H9 (cell line): ENCODE results near the gene PLD5. TPM values are rescaled to one million over a fixed set of nuclear protein-coding genes. Genes with fewer than 3 reads are reported as not detected.

Experiments
- DNase-seq: peaks from one replicate; pipeline ENCODE4 v3.0.0-alpha.2; 2017
- H2AFZ ChIP-seq: one replicate; pipeline ENCODE4 v1.6.1; 2013; ENCODE audit warnings: mild to moderate bottlenecking, low read length, control low read depth, moderate library complexity
- H2AK5ac ChIP-seq: 2 replicates; pipeline ENCODE4 v1.6.1; 2013; ENCODE audit warnings: low read length, control low read depth, mixed read lengths; ENCODE audit not compliant: insufficient read length
- H2BK120ac ChIP-seq: one replicate; pipeline ENCODE4 v1.6.1; 2013; ENCODE audit warnings: low read depth, mild to moderate bottlenecking, low read length, control low read depth, inconsistent platforms; ENCODE audit not compliant: poor library complexity, severe bottlenecking
- H2BK12ac ChIP-seq: 2 replicates; pipeline ENCODE4 v1.6.1; 2013; ENCODE audit warnings: low read length, control low read depth, mixed read lengths, low read depth; ENCODE audit not compliant: insufficient read length
- H2BK15ac ChIP-seq: 2 replicates; pipeline ENCODE4 v1.6.1; 2013; ENCODE audit warnings: low read depth, low read length, control low read depth
- H2BK20ac ChIP-seq: one replicate; pipeline ENCODE4 v1.6.1; 2013; ENCODE audit warnings: low read depth, mild to moderate bottlenecking, low read length, control low read depth, inconsistent platforms; ENCODE audit not compliant: poor library complexity, severe bottlenecking
- H2BK5ac ChIP-seq: 2 replicates; pipeline ENCODE4 v1.6.1; 2013; ENCODE audit warnings: low read length, control low read depth, mixed read lengths; ENCODE audit not compliant: insufficient read length
- H3K14ac ChIP-seq: 2 replicates; pipeline ENCODE4 v1.6.1; 2013; ENCODE audit warnings: low read length, control low read depth; ENCODE audit not compliant: insufficient read depth
- H3K18ac ChIP-seq: 2 replicates; pipeline ENCODE4 v1.6.1; 2013; ENCODE audit warnings: low read depth, mild to moderate bottlenecking, mixed read lengths, low read length, control low read depth; ENCODE audit not compliant: insufficient read length
- H3K23ac ChIP-seq: 2 replicates; pipeline ENCODE4 v1.6.1; 2013; ENCODE audit warnings: low read length, control low read depth, mixed read lengths, low read depth; ENCODE audit not compliant: insufficient read length
- H3K23me2 ChIP-seq: 2 replicates; pipeline ENCODE4 v1.6.1; 2013; ENCODE audit warnings: low read depth, mild to moderate bottlenecking, mixed read lengths, low read length, control low read depth; ENCODE audit not compliant: insufficient read length, poor library complexity, severe bottlenecking
- H3K27ac ChIP-seq: 2 replicates; pipeline ENCODE4 v1.5.1; 2013; ENCODE audit warnings: low read length, control low read depth, mixed read lengths, low read depth; ENCODE audit not compliant: insufficient read length
- H3K27me3 ChIP-seq: 2 replicates; pipeline ENCODE4 v1.6.1; 2013; ENCODE audit warnings: low read length, control low read depth, inconsistent platforms; ENCODE audit not compliant: insufficient read depth
- H3K4ac ChIP-seq: 2 replicates; pipeline ENCODE4 v1.6.1; 2013; ENCODE audit warnings: low read depth, mild to moderate bottlenecking, control low read depth, inconsistent platforms, low read length, moderate library complexity
- H3K4me1 ChIP-seq: 2 replicates; pipeline ENCODE4 v1.6.1; 2013; ENCODE audit warnings: low read length, control low read depth, inconsistent platforms; ENCODE audit not compliant: insufficient read depth
- H3K4me2 ChIP-seq: 2 replicates; pipeline ENCODE4 v1.6.1; 2013; ENCODE audit warnings: low read length, control low read depth, mixed read lengths; ENCODE audit not compliant: insufficient read length, insufficient read depth
- H3K56ac ChIP-seq: 2 replicates; pipeline ENCODE4 v1.6.1; 2013; ENCODE audit warnings: low read depth, mild to moderate bottlenecking, mixed read lengths, low read length, control low read depth; ENCODE audit not compliant: insufficient read length
- H3K79me1 ChIP-seq: 2 replicates; pipeline ENCODE4 v1.6.1; 2013; ENCODE audit warnings: low read depth, mild to moderate bottlenecking, moderate library complexity, low read length, control low read depth, inconsistent platforms; ENCODE audit not compliant: insufficient read depth, poor library complexity, severe bottlenecking
- H3K79me2 ChIP-seq: 2 replicates; pipeline ENCODE4 v1.6.1; 2013; ENCODE audit warnings: low read length, control low read depth, inconsistent platforms; ENCODE audit not compliant: insufficient read depth
- H3K9ac ChIP-seq: 2 replicates; pipeline ENCODE4 v1.6.1; 2013; ENCODE audit warnings: low read length, control low read depth, mixed read lengths; ENCODE audit not compliant: insufficient read length; ENCODE audit errors: extremely low read depth
- H3K9me3 ChIP-seq: one replicate; pipeline ENCODE4 v1.6.1; 2013; ENCODE audit warnings: low read depth, low read length, inconsistent platforms; ENCODE audit not compliant: control insufficient read depth
- H3T11ph ChIP-seq: one replicate; pipeline ENCODE4 v1.6.1; 2013; ENCODE audit warnings: mild to moderate bottlenecking, low read length, control low read depth, inconsistent platforms
- H4K20me1 ChIP-seq: one replicate; pipeline ENCODE4 v1.6.1; 2013; ENCODE audit not compliant: control insufficient read depth, insufficient read length, insufficient read depth
- H4K5ac ChIP-seq: 2 replicates; pipeline ENCODE4 v1.6.1; 2013; ENCODE audit warnings: low read depth, mild to moderate bottlenecking, mixed read lengths, low read length, control low read depth; ENCODE audit not compliant: insufficient read length
- H4K8ac ChIP-seq: replicated peaks from 2 replicates; pipeline ENCODE4 v1.6.1; 2013; ENCODE audit warnings: low read length, control low read depth, mixed read lengths, low read depth; ENCODE audit not compliant: insufficient read length
- H4K91ac ChIP-seq: 2 replicates; pipeline ENCODE4 v1.6.1; 2013; ENCODE audit warnings: low read depth, mild to moderate bottlenecking, moderate library complexity, mixed read lengths, low read length, control low read depth; ENCODE audit not compliant: insufficient read length
- H3K27ac Mint-ChIP-seq, 3 experiments: 2 replicates in 2 of 3; 3 replicates in 1 of 3; pipeline ENCODE4 v1.8.0; 2020 to 2021; ENCODE audit warnings: mixed read lengths in 3 of 3, mild to moderate bottlenecking in 1 of 3, moderate library complexity in 1 of 3
- H3K27me3 Mint-ChIP-seq: 2 replicates; pipeline ENCODE4 v1.8.0; 2021; ENCODE audit warnings: low read depth, mild to moderate bottlenecking, moderate library complexity, mixed read lengths
- H3K36me3 Mint-ChIP-seq, 3 experiments: 2 replicates in 2 of 3; 3 replicates in 1 of 3; pipeline ENCODE4 v1.8.0; 2020 to 2021; ENCODE audit warnings: low read depth in 3 of 3, mixed read lengths in 3 of 3; ENCODE audit not compliant: insufficient read depth in 1 of 3
- H3K4me1 Mint-ChIP-seq, 2 experiments: 2 replicates each; pipeline ENCODE4 v1.8.0; 2020; ENCODE audit warnings: mixed read lengths in 2 of 2
- H3K4me3 Mint-ChIP-seq, 2 experiments: 2 replicates in 1 of 2; 3 replicates in 1 of 2; pipeline ENCODE4 v1.8.0; 2020 to 2021; ENCODE audit warnings: mild to moderate bottlenecking in 2 of 2, mixed read lengths in 2 of 2, moderate library complexity in 1 of 2
- H3K9me3 Mint-ChIP-seq, 2 experiments: 2 replicates in 1 of 2; 3 replicates in 1 of 2; pipeline ENCODE4 v1.8.0; 2020; ENCODE audit warnings: mild to moderate bottlenecking in 2 of 2, mixed read lengths in 2 of 2, moderate library complexity in 1 of 2
- CTCF ChIP-seq: fragments of 200-600 bp; sonication (generic); conservative IDR thresholded peaks from 3 replicates; pipeline ENCODE4 v1.8.0; 2021; ENCODE audit warnings: antibody characterized with exemption, mild to moderate bottlenecking
- WGBS: extraction: QIAGEN DNeasy Blood & Tissue Kit; methylation state at CpG from one replicate; pipeline ENCODE4 v1.1.7; 2013; ENCODE audit warnings: missing lambda C conversion rate, low lambda C conversion rate, mixed read lengths; ENCODE audit not compliant: insufficient read length; ENCODE audit errors: extremely low coverage; 5-methylcytosine and 5-hydroxymethylcytosine counted together
- total RNA-seq: library from RNA; stranded (reverse); gene quantifications from 2 replicates; pipeline ENCODE4 v1.2.1, GENCODE V29; 2021

Gene PLD5
- total RNA-seq, 1 experiment from 2014 or later = 5.2 TPM

GRCh38 chr1:242093116-242093515 lies 431.4 kb downstream of the PLD5 start:
- H3K4me3 Mint-ChIP-seq = no peak overlapping the region

More at GRCh38 chr1:242093116-242093515, 431.4 kb downstream of the PLD5 start:
- WGBS = no CpG with 5 or more reads among the region's 11 CpGs
- H2AK5ac ChIP-seq = no peak overlapping the region
- H3K14ac ChIP-seq = no peak overlapping the region
- H4K5ac ChIP-seq = no peak overlapping the region
- H3K56ac ChIP-seq = no peak overlapping the region
- no peaks in the 10 kb centered on the region for H3K27me3 Mint-ChIP-seq
- H3K4me2 ChIP-seq = no peak overlapping the region
- no peak overlapping the region for H3K27ac ChIP-seq
- H2BK12ac ChIP-seq = no peak overlapping the region
- H3K9ac ChIP-seq = no peak overlapping the region
- no peak for DNase-seq
- H2AFZ ChIP-seq = no peak overlapping the region
- peaks cover 4% of the 10 kb centered on the region in 2 experiments for H3K4me1 Mint-ChIP-seq
- H2BK20ac ChIP-seq = no peak overlapping the region
- no peaks in the 10 kb centered on the region; a peak in 3 of 7 replicates for H3K36me3 Mint-ChIP-seq
- no peaks in the 10 kb centered on the region for H3K23me2 ChIP-seq
- no peaks in the 10 kb centered on the region for H3K79me2 ChIP-seq
- H3K9me3 ChIP-seq = no peaks in the 10 kb centered on the region
- H3T11ph ChIP-seq = no peak overlapping the region
- no peak for TF ChIP-seq CTCF
- H2BK5ac ChIP-seq = no peak overlapping the region
- no peak overlapping the region for H3K27ac Mint-ChIP-seq
- H3K9me3 Mint-ChIP-seq = peaks cover 0 to 3% of the 10 kb centered on the region in 2 experiments; a peak in 1 of 5 replicates
- no peak overlapping the region for H2BK15ac ChIP-seq
- H2BK120ac ChIP-seq = no peak overlapping the region
- no peaks in the 10 kb centered on the region for H4K20me1 ChIP-seq
- H3K23ac ChIP-seq = no peak overlapping the region
- no peak overlapping the region for H3K18ac ChIP-seq
- H3K27me3 ChIP-seq = no peaks in the 10 kb centered on the region
- H3K4ac ChIP-seq = no peak overlapping the region
- no peak overlapping the region for H4K91ac ChIP-seq
- no peaks in the 10 kb centered on the region for H3K79me1 ChIP-seq
- no peaks in the 10 kb centered on the region for H3K4me1 ChIP-seq
- H4K8ac ChIP-seq = no peak overlapping the region
